Activated T-cell treated with anti-CD3 and anti-CD28 coated beads, Interleukin-2, amount 50 U/mL, for 4 hours (primary cell): ENCODE results near the gene SPTBN5. TPM values are rescaled to one million over a fixed set of nuclear protein-coding genes. Genes with fewer than 3 reads are reported as not detected.

Experiments
- ATAC-seq, 2 donors: fragments of 200-7000 bp; cut with Tn5 transposase; one replicate each; pipeline ENCODE4 v1.10.0; 2021
- DNase-seq: peaks from one replicate; pipeline ENCODE4 v3.0.0-alpha.2; 2020
- H3K27me3 Mint-ChIP-seq: one replicate; pipeline ENCODE4 v1.8.0; 2021; ENCODE audit warnings: low read depth, mixed read lengths
- H3K36me3 Mint-ChIP-seq: one replicate; pipeline ENCODE4 v1.8.0; 2022; ENCODE audit warnings: mixed read lengths; ENCODE audit not compliant: insufficient read depth
- H3K4me1 Mint-ChIP-seq: one replicate; pipeline ENCODE4 v1.8.0; 2021; ENCODE audit warnings: low read depth, mixed read lengths
- H3K4me3 Mint-ChIP-seq: one replicate; pipeline ENCODE4 v1.8.0; 2021; ENCODE audit warnings: mild to moderate bottlenecking, moderate library complexity, mixed read lengths
- H3K9me3 Mint-ChIP-seq: one replicate; pipeline ENCODE4 v1.8.0; 2021; ENCODE audit warnings: mixed read lengths
- total RNA-seq, 3 donors: library from RNA; stranded (reverse); gene quantifications; one replicate each; pipeline ENCODE4 v1.2.1, GENCODE V29; 2021

The SPTBN5 gene
- total RNA-seq, 3 donors from 2014 or later: 0.16 to 0.69 (median 0.46) TPM

- peaks cover 12% of the 10 kb centered on the region for H3K36me3 Mint-ChIP-seq
- H3K4me3 Mint-ChIP-seq: no peak overlapping the region
- DNase-seq (no peak), ATAC-seq (no peak)
- no peaks in the 10 kb centered on the region for H3K27me3 Mint-ChIP-seq
- H3K9me3 Mint-ChIP-seq: no peaks in the 10 kb centered on the region
- peaks cover 6% of the 10 kb centered on the region for H3K4me1 Mint-ChIP-seq
Observed at GRCh38 chr15:41823502-41823901, 70.4 kb downstream of the SPTBN5 start.

GRCh38 chr15:41822957-41823356, 70.9 kb downstream of the SPTBN5 start:
- H3K4me1 Mint-ChIP-seq: peaks cover 5% of the 10 kb centered on the region
- H3K36me3 Mint-ChIP-seq: peaks cover 12% of the 10 kb centered on the region
- ATAC-seq (no peak), DNase-seq (no peak)
- H3K4me3 Mint-ChIP-seq: no peak overlapping the region
- no peaks in the 10 kb centered on the region for H3K27me3 Mint-ChIP-seq
- H3K9me3 Mint-ChIP-seq: no peaks in the 10 kb centered on the region

- DNase-seq (no peak), ATAC-seq (no peak)
- Mint-ChIP-seq H3K27me3 (no peaks in the 10 kb centered on the region), H3K4me3 (no peak overlapping the region), H3K9me3 (no peaks in the 10 kb centered on the region), H3K36me3 (peaks cover 16% of the 10 kb centered on the region), H3K4me1 (peaks cover 4% of the 10 kb centered on the region)
Observed at GRCh38 chr15:41822471-41822870, 71.4 kb downstream of the SPTBN5 start.

- ATAC-seq (no peak), DNase-seq (no peak)
- Mint-ChIP-seq H3K27me3 (no peaks in the 10 kb centered on the region), H3K9me3 (no peaks in the 10 kb centered on the region), H3K4me3 (no peak overlapping the region), H3K36me3 (peaks cover 17% of the 10 kb centered on the region), H3K4me1 (peaks cover 4% of the 10 kb centered on the region)
Observed at GRCh38 chr15:41821831-41822230, 72.0 kb downstream of the SPTBN5 start.

- DNase-seq (no peak), ATAC-seq (no peak)
- H3K27me3 Mint-ChIP-seq: no peaks in the 10 kb centered on the region
- H3K4me1 Mint-ChIP-seq: no peaks in the 10 kb centered on the region
- peaks cover 22% of the 10 kb centered on the region for H3K36me3 Mint-ChIP-seq
- no peak overlapping the region for H3K4me3 Mint-ChIP-seq
- H3K9me3 Mint-ChIP-seq: no peaks in the 10 kb centered on the region
Observed at GRCh38 chr15:41820791-41821423, 72.9 kb downstream of the SPTBN5 start.

GRCh38 chr15:41819455-41820050, 74.3 kb downstream of the SPTBN5 start:
- ATAC-seq: no peak
- H3K4me1 Mint-ChIP-seq: no peaks in the 10 kb centered on the region

GRCh38 chr15:41817781-41818180, 76.1 kb downstream of the SPTBN5 start:
- peaks cover 27% of the 10 kb centered on the region for H3K36me3 Mint-ChIP-seq
- no peaks in the 10 kb centered on the region for H3K9me3 Mint-ChIP-seq
- no peak for ATAC-seq
- no peaks in the 10 kb centered on the region for H3K27me3 Mint-ChIP-seq
- no peak overlapping the region for H3K4me3 Mint-ChIP-seq
- H3K4me1 Mint-ChIP-seq: no peaks in the 10 kb centered on the region
- DNase-seq: no peak

More at GRCh38 chr15:41819455-41820050, 74.3 kb downstream of the SPTBN5 start:
- Mint-ChIP-seq H3K36me3 (peaks cover 26% of the 10 kb centered on the region), H3K27me3 (no peaks in the 10 kb centered on the region), H3K9me3 (no peaks in the 10 kb centered on the region), H3K4me3 (no peak overlapping the region)
- DNase-seq: no peak

- Mint-ChIP-seq H3K27me3 (no peaks in the 10 kb centered on the region), H3K9me3 (no peaks in the 10 kb centered on the region), H3K36me3 (peaks cover 27% of the 10 kb centered on the region), H3K4me3 (no peak overlapping the region), H3K4me1 (no peaks in the 10 kb centered on the region)
- DNase-seq: no peak
- no peak for ATAC-seq
Observed at GRCh38 chr15:41817327-41817726, 76.5 kb downstream of the SPTBN5 start.

GRCh38 chr15:41816788-41817187, 77.1 kb downstream of the SPTBN5 start:
- DNase-seq: no peak
- no peaks in the 10 kb centered on the region for H3K9me3 Mint-ChIP-seq
- H3K27me3 Mint-ChIP-seq: no peaks in the 10 kb centered on the region
- ATAC-seq: no peak
- H3K4me3 Mint-ChIP-seq: no peak overlapping the region
- no peaks in the 10 kb centered on the region for H3K4me1 Mint-ChIP-seq
- H3K36me3 Mint-ChIP-seq: peaks cover 27% of the 10 kb centered on the region

- ATAC-seq: no peak
- Mint-ChIP-seq H3K4me3 (no peak overlapping the region), H3K27me3 (no peaks in the 10 kb centered on the region), H3K4me1 (peaks cover 5% of the 10 kb centered on the region), H3K36me3 (peaks cover 17% of the 10 kb centered on the region), H3K9me3 (no peaks in the 10 kb centered on the region)
- no peak for DNase-seq
Observed at GRCh38 chr15:41814534-41814933, 79.3 kb downstream of the SPTBN5 start.

- Mint-ChIP-seq H3K4me1 (peaks cover 5% of the 10 kb centered on the region), H3K36me3 (peaks cover 17% of the 10 kb centered on the region), H3K4me3 (no peak overlapping the region), H3K9me3 (no peaks in the 10 kb centered on the region), H3K27me3 (no peaks in the 10 kb centered on the region)
- ATAC-seq (no peak), DNase-seq (no peak)
Observed at GRCh38 chr15:41813426-41813825, 80.4 kb downstream of the SPTBN5 start.

GRCh38 chr15:41812820-41813375, 81.0 kb downstream of the SPTBN5 start:
- ATAC-seq (no peak), DNase-seq (no peak)
- Mint-ChIP-seq H3K27me3 (no peaks in the 10 kb centered on the region), H3K4me3 (no peak overlapping the region), H3K4me1 (peaks cover 5% of the 10 kb centered on the region), H3K9me3 (no peaks in the 10 kb centered on the region), H3K36me3 (peaks cover 16% of the 10 kb centered on the region)

GRCh38 chr15:41811432-41812195, 82.2 kb downstream of the SPTBN5 start:
- Mint-ChIP-seq H3K4me1 (peaks cover 5% of the 10 kb centered on the region), H3K36me3 (peaks cover 12% of the 10 kb centered on the region), H3K4me3 (no peak overlapping the region), H3K27me3 (no peaks in the 10 kb centered on the region), H3K9me3 (no peaks in the 10 kb centered on the region)
- ATAC-seq (peak; percentile 90 to 95), DNase-seq (peak; percentile 75)

- ATAC-seq: peak; percentile 11 to 26
- Mint-ChIP-seq H3K27me3 (no peaks in the 10 kb centered on the region), H3K9me3 (no peaks in the 10 kb centered on the region), H3K4me1 (peaks cover 5% of the 10 kb centered on the region), H3K36me3 (peaks cover 5% of the 10 kb centered on the region), H3K4me3 (no peak overlapping the region)
- no peak for DNase-seq
Observed at GRCh38 chr15:41810651-41811431, 83.0 kb downstream of the SPTBN5 start.
